H9 (cell line): Measurements from ENCODE around the gene PTGR1. TPM values are rescaled to one million over a fixed set of nuclear protein-coding genes. Genes with fewer than 3 reads are reported as not detected.
A peak's percentile ranks its signal among the peaks of the same experiment; 100 is the strongest.

Experiments
- DNase-seq: peaks from one replicate; pipeline ENCODE4 v3.0.0-alpha.2; 2017
- H2AFZ ChIP-seq: one replicate; pipeline ENCODE4 v1.6.1; 2013; ENCODE audit warnings: mild to moderate bottlenecking, low read length, control low read depth, moderate library complexity
- H2AK5ac ChIP-seq: 2 replicates; pipeline ENCODE4 v1.6.1; 2013; ENCODE audit warnings: low read length, control low read depth, mixed read lengths; ENCODE audit not compliant: insufficient read length
- H2BK120ac ChIP-seq: one replicate; pipeline ENCODE4 v1.6.1; 2013; ENCODE audit warnings: low read depth, mild to moderate bottlenecking, low read length, control low read depth, inconsistent platforms; ENCODE audit not compliant: poor library complexity, severe bottlenecking
- H2BK12ac ChIP-seq: 2 replicates; pipeline ENCODE4 v1.6.1; 2013; ENCODE audit warnings: low read length, control low read depth, mixed read lengths, low read depth; ENCODE audit not compliant: insufficient read length
- H2BK15ac ChIP-seq: 2 replicates; pipeline ENCODE4 v1.6.1; 2013; ENCODE audit warnings: low read depth, low read length, control low read depth
- H2BK20ac ChIP-seq: one replicate; pipeline ENCODE4 v1.6.1; 2013; ENCODE audit warnings: low read depth, mild to moderate bottlenecking, low read length, control low read depth, inconsistent platforms; ENCODE audit not compliant: poor library complexity, severe bottlenecking
- H2BK5ac ChIP-seq: 2 replicates; pipeline ENCODE4 v1.6.1; 2013; ENCODE audit warnings: low read length, control low read depth, mixed read lengths; ENCODE audit not compliant: insufficient read length
- H3K14ac ChIP-seq: 2 replicates; pipeline ENCODE4 v1.6.1; 2013; ENCODE audit warnings: low read length, control low read depth; ENCODE audit not compliant: insufficient read depth
- H3K18ac ChIP-seq: 2 replicates; pipeline ENCODE4 v1.6.1; 2013; ENCODE audit warnings: low read depth, mild to moderate bottlenecking, mixed read lengths, low read length, control low read depth; ENCODE audit not compliant: insufficient read length
- H3K23ac ChIP-seq: 2 replicates; pipeline ENCODE4 v1.6.1; 2013; ENCODE audit warnings: low read length, control low read depth, mixed read lengths, low read depth; ENCODE audit not compliant: insufficient read length
- H3K23me2 ChIP-seq: 2 replicates; pipeline ENCODE4 v1.6.1; 2013; ENCODE audit warnings: low read depth, mild to moderate bottlenecking, mixed read lengths, low read length, control low read depth; ENCODE audit not compliant: insufficient read length, poor library complexity, severe bottlenecking
- H3K27ac ChIP-seq: 2 replicates; pipeline ENCODE4 v1.5.1; 2013; ENCODE audit warnings: low read length, control low read depth, mixed read lengths, low read depth; ENCODE audit not compliant: insufficient read length
- H3K27me3 ChIP-seq: 2 replicates; pipeline ENCODE4 v1.6.1; 2013; ENCODE audit warnings: low read length, control low read depth, inconsistent platforms; ENCODE audit not compliant: insufficient read depth
- H3K4ac ChIP-seq: 2 replicates; pipeline ENCODE4 v1.6.1; 2013; ENCODE audit warnings: low read depth, mild to moderate bottlenecking, control low read depth, inconsistent platforms, low read length, moderate library complexity
- H3K4me1 ChIP-seq: 2 replicates; pipeline ENCODE4 v1.6.1; 2013; ENCODE audit warnings: low read length, control low read depth, inconsistent platforms; ENCODE audit not compliant: insufficient read depth
- H3K4me2 ChIP-seq: 2 replicates; pipeline ENCODE4 v1.6.1; 2013; ENCODE audit warnings: low read length, control low read depth, mixed read lengths; ENCODE audit not compliant: insufficient read length, insufficient read depth
- H3K56ac ChIP-seq: 2 replicates; pipeline ENCODE4 v1.6.1; 2013; ENCODE audit warnings: low read depth, mild to moderate bottlenecking, mixed read lengths, low read length, control low read depth; ENCODE audit not compliant: insufficient read length
- H3K79me1 ChIP-seq: 2 replicates; pipeline ENCODE4 v1.6.1; 2013; ENCODE audit warnings: low read depth, mild to moderate bottlenecking, moderate library complexity, low read length, control low read depth, inconsistent platforms; ENCODE audit not compliant: insufficient read depth, poor library complexity, severe bottlenecking
- H3K79me2 ChIP-seq: 2 replicates; pipeline ENCODE4 v1.6.1; 2013; ENCODE audit warnings: low read length, control low read depth, inconsistent platforms; ENCODE audit not compliant: insufficient read depth
- H3K9ac ChIP-seq: 2 replicates; pipeline ENCODE4 v1.6.1; 2013; ENCODE audit warnings: low read length, control low read depth, mixed read lengths; ENCODE audit not compliant: insufficient read length; ENCODE audit errors: extremely low read depth
- H3K9me3 ChIP-seq: one replicate; pipeline ENCODE4 v1.6.1; 2013; ENCODE audit warnings: low read depth, low read length, inconsistent platforms; ENCODE audit not compliant: control insufficient read depth
- H3T11ph ChIP-seq: one replicate; pipeline ENCODE4 v1.6.1; 2013; ENCODE audit warnings: mild to moderate bottlenecking, low read length, control low read depth, inconsistent platforms
- H4K20me1 ChIP-seq: one replicate; pipeline ENCODE4 v1.6.1; 2013; ENCODE audit not compliant: control insufficient read depth, insufficient read length, insufficient read depth
- H4K5ac ChIP-seq: 2 replicates; pipeline ENCODE4 v1.6.1; 2013; ENCODE audit warnings: low read depth, mild to moderate bottlenecking, mixed read lengths, low read length, control low read depth; ENCODE audit not compliant: insufficient read length
- H4K8ac ChIP-seq: replicated peaks from 2 replicates; pipeline ENCODE4 v1.6.1; 2013; ENCODE audit warnings: low read length, control low read depth, mixed read lengths, low read depth; ENCODE audit not compliant: insufficient read length
- H4K91ac ChIP-seq: 2 replicates; pipeline ENCODE4 v1.6.1; 2013; ENCODE audit warnings: low read depth, mild to moderate bottlenecking, moderate library complexity, mixed read lengths, low read length, control low read depth; ENCODE audit not compliant: insufficient read length
- H3K27ac Mint-ChIP-seq, 3 experiments: 2 replicates in 2 of 3; 3 replicates in 1 of 3; pipeline ENCODE4 v1.8.0; 2020 to 2021; ENCODE audit warnings: mixed read lengths in 3 of 3, mild to moderate bottlenecking in 1 of 3, moderate library complexity in 1 of 3
- H3K27me3 Mint-ChIP-seq: 2 replicates; pipeline ENCODE4 v1.8.0; 2021; ENCODE audit warnings: low read depth, mild to moderate bottlenecking, moderate library complexity, mixed read lengths
- H3K36me3 Mint-ChIP-seq, 3 experiments: 2 replicates in 2 of 3; 3 replicates in 1 of 3; pipeline ENCODE4 v1.8.0; 2020 to 2021; ENCODE audit warnings: low read depth in 3 of 3, mixed read lengths in 3 of 3; ENCODE audit not compliant: insufficient read depth in 1 of 3
- H3K4me1 Mint-ChIP-seq, 2 experiments: 2 replicates each; pipeline ENCODE4 v1.8.0; 2020; ENCODE audit warnings: mixed read lengths in 2 of 2
- H3K4me3 Mint-ChIP-seq, 2 experiments: 2 replicates in 1 of 2; 3 replicates in 1 of 2; pipeline ENCODE4 v1.8.0; 2020 to 2021; ENCODE audit warnings: mild to moderate bottlenecking in 2 of 2, mixed read lengths in 2 of 2, moderate library complexity in 1 of 2
- H3K9me3 Mint-ChIP-seq, 2 experiments: 2 replicates in 1 of 2; 3 replicates in 1 of 2; pipeline ENCODE4 v1.8.0; 2020; ENCODE audit warnings: mild to moderate bottlenecking in 2 of 2, mixed read lengths in 2 of 2, moderate library complexity in 1 of 2
- WGBS: extraction: QIAGEN DNeasy Blood & Tissue Kit; methylation state at CpG from one replicate; pipeline ENCODE4 v1.1.7; 2013; ENCODE audit warnings: missing lambda C conversion rate, low lambda C conversion rate, mixed read lengths; ENCODE audit not compliant: insufficient read length; ENCODE audit errors: extremely low coverage; 5-methylcytosine and 5-hydroxymethylcytosine counted together
- total RNA-seq: library from RNA; stranded (reverse); gene quantifications from 2 replicates; pipeline ENCODE4 v1.2.1, GENCODE V29; 2021
- TF ChIP-seq, protein P1 (sequence below): fragments of 200-600 bp; sonication (generic); conservative IDR thresholded peaks from 3 replicates; pipeline ENCODE4 v1.8.0; 2021; ENCODE audit warnings: antibody characterized with exemption, mild to moderate bottlenecking

PTGR1 gene
- total RNA-seq, 1 experiment from 2014 or later = 45.2 TPM

DNA sequence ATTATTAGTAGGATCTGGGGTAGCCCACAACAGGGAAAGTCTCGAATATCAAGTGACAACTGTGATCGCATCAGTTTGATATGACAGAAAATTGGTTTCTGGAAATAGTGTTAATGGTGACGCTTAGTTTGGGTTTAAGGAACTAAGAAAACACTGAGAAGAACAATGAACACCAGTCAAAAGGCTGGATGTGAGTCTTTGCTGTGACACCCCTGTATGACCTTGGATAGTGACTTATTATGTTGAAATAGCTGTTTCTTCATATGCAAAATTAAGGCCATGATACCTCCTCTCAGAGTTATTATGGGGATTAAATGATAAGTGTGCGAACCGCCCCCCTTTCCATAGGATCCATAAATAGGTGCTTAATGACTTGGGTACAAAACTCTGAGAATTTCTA lies 32.6 kb upstream of the PTGR1 start:
- Histone ChIP-seq H4K5ac (no peak overlapping the region), H3K4me2 (peak overlapping the region; percentile 94), H4K8ac (no peak overlapping the region), H2BK5ac (no peak overlapping the region), H4K91ac (no peak overlapping the region), H3K23me2 (peaks cover 5% of the 10 kb centered on the region), H3K79me2 (peaks cover 32% of the 10 kb centered on the region), H3K18ac (no peak overlapping the region), H3K79me1 (peaks cover under 1% of the 10 kb centered on the region), H4K20me1 (no peaks in the 10 kb centered on the region), H3K56ac (no peak overlapping the region), H2BK12ac (no peak overlapping the region), H3K9ac (peak overlapping the region; percentile 76), H3K4me1 (no peaks in the 10 kb centered on the region; the same call in 1 of the 2 replicates), H2BK120ac (no peak overlapping the region), H3K23ac (no peak overlapping the region), H3K9me3 (no peaks in the 10 kb centered on the region), H3T11ph (no peak overlapping the region), H2BK15ac (no peak overlapping the region), H2AK5ac (no peak overlapping the region), H3K4ac (no peak overlapping the region), H2AFZ (no peak overlapping the region), H2BK20ac (no peak overlapping the region), H3K27ac (no peak overlapping the region), H3K14ac (no peak overlapping the region), H3K27me3 (peaks cover 3% of the 10 kb centered on the region; the same call in 1 of the 2 replicates)
- no CpG with 5 or more reads among the region's 5 CpGs for WGBS
- Mint-ChIP-seq H3K9me3 (no peaks in the 10 kb centered on the region; a peak in 1 of 5 replicates), H3K27ac (peak overlapping the region in 2 of 3 experiments; percentile 25 to 86; a peak in 4 of 7 replicates), H3K4me3 (peak overlapping the region; percentile 95), H3K27me3 (no peaks in the 10 kb centered on the region), H3K36me3 (peaks cover 0 to 6% (median 4%) of the 10 kb centered on the region in 3 experiments; a peak in 4 of 7 replicates), H3K4me1 (peaks cover 24 to 28% of the 10 kb centered on the region in 2 experiments)
- DNase-seq = no peak
- TF ChIP-seq, protein P1, sequence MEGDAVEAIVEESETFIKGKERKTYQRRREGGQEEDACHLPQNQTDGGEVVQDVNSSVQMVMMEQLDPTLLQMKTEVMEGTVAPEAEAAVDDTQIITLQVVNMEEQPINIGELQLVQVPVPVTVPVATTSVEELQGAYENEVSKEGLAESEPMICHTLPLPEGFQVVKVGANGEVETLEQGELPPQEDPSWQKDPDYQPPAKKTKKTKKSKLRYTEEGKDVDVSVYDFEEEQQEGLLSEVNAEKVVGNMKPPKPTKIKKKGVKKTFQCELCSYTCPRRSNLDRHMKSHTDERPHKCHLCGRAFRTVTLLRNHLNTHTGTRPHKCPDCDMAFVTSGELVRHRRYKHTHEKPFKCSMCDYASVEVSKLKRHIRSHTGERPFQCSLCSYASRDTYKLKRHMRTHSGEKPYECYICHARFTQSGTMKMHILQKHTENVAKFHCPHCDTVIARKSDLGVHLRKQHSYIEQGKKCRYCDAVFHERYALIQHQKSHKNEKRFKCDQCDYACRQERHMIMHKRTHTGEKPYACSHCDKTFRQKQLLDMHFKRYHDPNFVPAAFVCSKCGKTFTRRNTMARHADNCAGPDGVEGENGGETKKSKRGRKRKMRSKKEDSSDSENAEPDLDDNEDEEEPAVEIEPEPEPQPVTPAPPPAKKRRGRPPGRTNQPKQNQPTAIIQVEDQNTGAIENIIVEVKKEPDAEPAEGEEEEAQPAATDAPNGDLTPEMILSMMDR = no peak
